Fibroblast of lung (primary cell): ENCODE data around the gene RNPEP. TPM values are rescaled to one million over a fixed set of nuclear protein-coding genes. Genes with fewer than 3 reads are reported as not detected.

ENCODE experiments used
- DNase-seq, 2 donors: peaks; one replicate each; pipeline versions ENCODE4 v3.0.0 to v3.0.0-alpha.2; 2010; ENCODE audit warnings: low read depth in 2 of 2
- H2AFZ ChIP-seq: 2 replicates; pipeline ENCODE4 v1.5.1; 2012; ENCODE audit warnings: low read length, control low read depth, inconsistent platforms
- H3K27ac ChIP-seq: 2 replicates; pipeline ENCODE4 v1.5.1; 2011; ENCODE audit warnings: low read length, control low read depth; ENCODE audit not compliant: insufficient read depth
- H3K27me3 ChIP-seq: 2 replicates; pipeline ENCODE4 v1.5.1; 2011; ENCODE audit warnings: mild to moderate bottlenecking, low read length; ENCODE audit not compliant: control insufficient read depth, insufficient read depth
- H3K36me3 ChIP-seq: 2 replicates; pipeline ENCODE4 v1.5.1; 2011; ENCODE audit warnings: low read length; ENCODE audit not compliant: control insufficient read depth, insufficient read depth
- H3K4me1 ChIP-seq: 2 replicates; pipeline ENCODE4 v1.5.1; 2011; ENCODE audit warnings: low read length; ENCODE audit not compliant: control insufficient read depth, insufficient read depth; ENCODE audit errors: extremely low read depth
- H3K4me2 ChIP-seq: 2 replicates; pipeline ENCODE4 v1.5.1; 2011; ENCODE audit warnings: low read length, control low read depth; ENCODE audit not compliant: insufficient read depth; ENCODE audit errors: extremely low read depth
- H3K4me3 ChIP-seq, 4 experiments: fragments of 200-600 bp in 1 of 4; sonication (generic) in 1 of 4; replicated peaks in 1 of 4; 2 replicates each; pipeline ENCODE4 v1.5.1; 2011 to 2016; ENCODE audit warnings: low read length in 4 of 4, low read depth in 3 of 4, mild to moderate bottlenecking in 3 of 4, control low read depth in 2 of 4, inconsistent platforms in 1 of 4, mixed read lengths in 1 of 4; ENCODE audit not compliant: insufficient read depth in 1 of 4; ENCODE audit errors: control extremely low read depth in 1 of 4
- H3K79me2 ChIP-seq: 2 replicates; pipeline ENCODE4 v1.5.1; 2012; ENCODE audit warnings: mild to moderate bottlenecking, low read length, inconsistent platforms; ENCODE audit not compliant: control insufficient read depth, insufficient read depth
- H3K9ac ChIP-seq: 2 replicates; pipeline ENCODE4 v1.5.1; 2011; ENCODE audit warnings: mild to moderate bottlenecking, low read length, control low read depth; ENCODE audit not compliant: insufficient read depth
- H3K9me3 ChIP-seq: 2 replicates; pipeline ENCODE4 v1.5.1; 2012; ENCODE audit warnings: low read depth, low read length; ENCODE audit not compliant: control insufficient read depth, insufficient read depth
- H4K20me1 ChIP-seq: 2 replicates; pipeline ENCODE4 v1.5.1; 2011; ENCODE audit warnings: low read length; ENCODE audit not compliant: control insufficient read depth, insufficient read depth; ENCODE audit errors: extremely low read depth
- CTCF ChIP-seq, 2 donors: IDR thresholded peaks in 1 of 2; conservative IDR thresholded peaks in 1 of 2; 1 replicate in 1 of 2; 2 replicates in 1 of 2; pipeline ENCODE4 v1.5.1; 2011 to 2012; ENCODE audit warnings: low read length in 2 of 2, control low read depth in 1 of 2, inconsistent platforms in 1 of 2, low read depth in 1 of 2, mild to moderate bottlenecking in 1 of 2
- EZH2 ChIP-seq: IDR thresholded peaks from 2 replicates; pipeline ENCODE4 v1.5.1; 2012; ENCODE audit warnings: low read length, control low read depth, mild to moderate bottlenecking; ENCODE audit errors: missing control alignments
- polyA plus RNA-seq, 2 donors: library from polyadenylated mRNA; depleted of rRNA in 1 of 2; stranded (reverse) in 1 of 2; unstranded in 1 of 2; fragments of >200 nt; gene quantifications; 2 replicates each; pipeline ENCODE4 v1.2.1, GENCODE V29; 2011 to 2012; ENCODE audit warnings: missing spikeins in 1 of 2
- total RNA-seq: library from RNA; depleted of rRNA; stranded (reverse); fragments of >200 nt; gene quantifications from 2 replicates; pipeline ENCODE4 v1.2.1, GENCODE V29; 2014

The RNPEP gene
- total and polyA plus RNA-seq, 2 donors (not counting 1 experiment from before 2014, with no cell fraction given), result 56.9 to 77.1 TPM

GRCh38 chr1:202009326-202010179, 27.1 kb downstream of the RNPEP start:
- H2AFZ ChIP-seq, result no peak overlapping the region
- H3K4me3 ChIP-seq, result no peak overlapping the region
- H3K9ac ChIP-seq, result no peak overlapping the region
- no peak overlapping the region for H3K27ac ChIP-seq
- peaks cover 3% of the 10 kb centered on the region for H3K36me3 ChIP-seq
- no peaks in the 10 kb centered on the region for H3K4me1 ChIP-seq
- H3K79me2 ChIP-seq, result no peaks in the 10 kb centered on the region
- no peaks in the 10 kb centered on the region for H4K20me1 ChIP-seq
- no peak overlapping the region for H3K4me2 ChIP-seq
- TF ChIP-seq EZH2 (no peak), CTCF (conservative IDR thresholded peaks at IDR 0.05 in 1 of 2, IDR thresholded peaks at IDR 0.05 in 1 of 2; ENCODE audit: low read depth in 1 of 2, low read length in 2 of 2) (peak; percentile 72 to 91)
- no peaks in the 10 kb centered on the region for H3K27me3 ChIP-seq
- H3K9me3 ChIP-seq, result no peaks in the 10 kb centered on the region
- peak; percentile 48 to 81 for DNase-seq

GRCh38 chr1:202010180-202011015, 27.9 kb downstream of the RNPEP start, which contains the start of gene ELF3:
Gene ELF3 (plus strand): TSS chr1:202010587. CDS start chr1:202011137, 550 bp downstream.
- no peaks in the 10 kb centered on the region for H3K27me3 ChIP-seq
- no peaks in the 10 kb centered on the region for H4K20me1 ChIP-seq
- no peaks in the 10 kb centered on the region for H3K4me1 ChIP-seq
- no peak for DNase-seq
- no peaks in the 10 kb centered on the region for H3K79me2 ChIP-seq
- no peak within 1 kb of the TSS for H3K9ac ChIP-seq
- peaks cover 2% of the 10 kb centered on the region for H3K36me3 ChIP-seq
- H3K9me3 ChIP-seq, result no peaks in the 10 kb centered on the region
- no peak within 1 kb of the TSS for H3K4me2 ChIP-seq
- TF ChIP-seq EZH2 (no peak), CTCF (conservative IDR thresholded peaks at IDR 0.05 in 1 of 2, IDR thresholded peaks at IDR 0.05 in 1 of 2; ENCODE audit: low read depth in 1 of 2, low read length in 2 of 2) (no peak)
- H2AFZ ChIP-seq, result no peak within 1 kb of the TSS
- H3K4me3 ChIP-seq, result no peak within 1 kb of the TSS
- H3K27ac ChIP-seq, result no peak within 1 kb of the TSS

- no peak overlapping the region for H3K4me2 ChIP-seq
- no peaks in the 10 kb centered on the region for H3K36me3 ChIP-seq
- no peak overlapping the region for H3K4me3 ChIP-seq
- DNase-seq, result no peak
- H2AFZ ChIP-seq, result no peak overlapping the region
- H3K9ac ChIP-seq, result no peak overlapping the region
- no peaks in the 10 kb centered on the region for H3K9me3 ChIP-seq
- H4K20me1 ChIP-seq, result no peaks in the 10 kb centered on the region
- no peak overlapping the region for H3K27ac ChIP-seq
- no peaks in the 10 kb centered on the region for H3K79me2 ChIP-seq
- H3K4me1 ChIP-seq, result no peaks in the 10 kb centered on the region
- TF ChIP-seq EZH2 (no peak), CTCF (conservative IDR thresholded peaks at IDR 0.05 in 1 of 2, IDR thresholded peaks at IDR 0.05 in 1 of 2; ENCODE audit: low read depth in 1 of 2, low read length in 2 of 2) (no peak)
- peaks cover 4% of the 10 kb centered on the region for H3K27me3 ChIP-seq
Measured at GRCh38 chr1:202011994-202012393, 29.5 kb downstream of the RNPEP start.
